IPS DF 4.7 (cell line): ENCODE data around the gene ACAT2.
"Not testable (repeated sequence)": the region's sequence is repeated elsewhere in the genome, so short reads cannot be mapped to it uniquely, and the experiment has no call there.

Source experiments
- DNase-seq: peaks from one replicate; pipeline ENCODE4 v3.0.0-alpha.2; 2013; ENCODE audit warnings: low spot score; ENCODE audit errors: extremely low read depth

The ACAT2 gene

GRCh38 chr6:159809149-159809548 lies 47.3 kb downstream of the ACAT2 start:
- DNase-seq: no peak

- no peak for DNase-seq
Measured at GRCh38 chr6:159813781-159814180, 51.9 kb downstream of the ACAT2 start.

DNA sequence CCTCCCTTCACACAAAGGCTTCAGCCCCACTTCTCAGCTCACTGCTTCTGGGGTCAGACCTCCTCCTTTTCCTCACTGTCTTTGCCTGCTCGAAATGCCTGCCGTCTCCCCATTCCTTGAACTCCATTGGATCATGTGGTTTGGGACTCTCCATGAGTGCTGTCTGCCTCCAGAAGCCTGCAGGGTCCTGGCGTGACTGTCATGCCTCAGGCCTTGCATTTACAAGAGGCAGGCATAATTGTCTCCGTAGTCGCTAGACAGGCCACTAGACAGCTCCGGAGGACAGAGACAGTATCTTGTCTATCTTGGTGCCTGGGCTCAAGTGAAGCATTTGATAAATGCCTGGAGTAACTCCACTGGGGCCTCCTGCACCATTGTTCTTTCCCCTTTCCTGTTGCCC lies 53.6 kb downstream of the ACAT2 start:
- no peak for DNase-seq

DNA sequence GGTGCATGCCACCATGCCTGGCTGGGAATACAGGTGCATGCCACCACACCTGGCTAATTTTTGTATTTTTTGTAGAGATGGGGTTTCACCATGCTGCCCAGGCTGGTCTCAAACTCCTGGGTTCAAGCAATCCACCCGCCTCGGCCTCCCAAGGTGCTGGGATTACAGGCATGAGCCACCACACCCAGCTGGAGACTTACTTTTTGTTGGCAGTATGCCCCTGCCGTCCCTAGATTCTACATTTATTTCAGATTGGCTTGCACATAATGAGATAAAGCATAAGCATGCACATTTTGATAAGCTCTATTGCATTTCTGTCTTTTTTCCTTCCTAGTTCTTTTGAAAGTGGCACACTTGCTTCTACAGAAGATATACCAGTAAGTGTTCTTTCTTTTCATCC lies 54.9 kb downstream of the ACAT2 start:
- DNase-seq: not testable (repeated sequence)

GRCh38 chr6:159817951-159818739 lies 56.3 kb downstream of the ACAT2 start:
- DNase-seq: no peak

DNA sequence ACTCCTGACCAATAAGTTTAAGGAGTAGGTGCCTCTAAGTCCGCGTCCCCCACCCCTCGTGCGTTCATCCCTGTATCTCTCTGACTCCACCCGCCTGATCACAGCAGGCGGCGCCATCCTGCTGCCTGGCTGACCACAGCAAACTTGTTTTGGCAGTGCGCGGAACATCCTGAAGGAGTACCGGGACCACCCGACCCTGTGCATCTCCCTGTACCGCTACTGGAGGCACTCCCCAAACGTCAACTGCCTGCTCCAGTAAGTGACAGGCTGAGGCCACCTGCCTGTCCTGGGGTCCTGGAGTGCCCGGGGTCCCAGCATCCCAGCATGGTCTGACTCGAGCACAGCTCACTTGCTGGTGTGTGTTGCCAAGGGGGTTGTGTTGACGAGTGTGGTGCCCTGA lies 57.3 kb downstream of the ACAT2 start:
- DNase-seq: no peak

DNA sequence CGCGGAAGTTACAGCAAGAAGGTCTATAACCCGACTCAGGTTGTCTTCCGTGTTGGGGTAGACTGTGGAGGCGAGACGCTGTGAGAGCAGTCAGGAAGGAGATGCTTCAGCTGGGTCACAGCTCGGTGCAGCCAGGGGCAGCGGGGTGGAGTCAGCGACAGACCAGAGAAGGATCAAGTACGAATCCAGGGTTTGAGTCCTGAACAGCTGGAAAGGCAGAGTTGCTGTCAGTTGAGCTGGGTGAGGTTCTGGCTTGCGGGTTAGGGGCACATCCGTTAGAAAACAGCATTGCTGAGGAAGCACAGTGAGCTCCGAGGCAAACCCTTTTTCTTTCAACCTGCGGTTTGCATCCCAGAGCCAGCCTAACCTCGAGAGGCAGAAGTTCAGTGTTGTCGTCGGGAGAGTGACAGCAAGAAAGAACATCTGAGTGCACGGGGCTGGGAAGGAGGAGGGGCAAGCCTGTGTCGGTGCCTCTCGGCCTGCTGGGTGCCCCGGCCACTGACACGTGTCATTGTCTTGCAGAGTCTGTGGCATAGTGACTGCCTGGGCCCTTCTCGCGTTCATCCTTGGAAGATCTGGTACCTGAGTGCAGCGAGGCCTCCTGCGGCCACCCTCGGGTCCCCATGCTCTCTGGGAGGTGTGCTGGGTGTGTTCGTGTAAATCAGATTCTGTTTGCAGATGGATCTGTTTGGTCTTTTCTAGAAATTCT lies 58.2 kb downstream of the ACAT2 start:
- DNase-seq: no peak

DNA sequence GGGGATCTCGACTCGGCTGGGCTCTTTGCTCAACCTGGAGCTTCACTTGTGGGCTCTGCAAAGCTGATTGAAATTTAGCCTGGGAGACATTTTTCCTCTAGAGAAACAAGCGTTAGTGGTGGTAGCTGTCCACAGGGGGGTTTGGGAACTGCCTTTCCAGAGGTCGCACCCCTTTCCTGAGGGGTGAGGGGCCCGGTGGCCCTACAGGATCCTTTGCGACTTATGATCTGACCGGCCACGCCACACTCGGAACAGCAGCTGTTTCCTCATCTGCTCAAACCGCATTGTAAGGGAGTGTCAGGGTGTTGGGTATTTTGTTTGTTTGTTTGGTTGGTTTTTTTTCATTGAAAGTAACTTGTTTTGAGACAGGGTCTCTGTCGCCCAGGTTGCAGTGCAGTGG lies 59.3 kb downstream of the ACAT2 start:
- DNase-seq: no peak

DNA sequence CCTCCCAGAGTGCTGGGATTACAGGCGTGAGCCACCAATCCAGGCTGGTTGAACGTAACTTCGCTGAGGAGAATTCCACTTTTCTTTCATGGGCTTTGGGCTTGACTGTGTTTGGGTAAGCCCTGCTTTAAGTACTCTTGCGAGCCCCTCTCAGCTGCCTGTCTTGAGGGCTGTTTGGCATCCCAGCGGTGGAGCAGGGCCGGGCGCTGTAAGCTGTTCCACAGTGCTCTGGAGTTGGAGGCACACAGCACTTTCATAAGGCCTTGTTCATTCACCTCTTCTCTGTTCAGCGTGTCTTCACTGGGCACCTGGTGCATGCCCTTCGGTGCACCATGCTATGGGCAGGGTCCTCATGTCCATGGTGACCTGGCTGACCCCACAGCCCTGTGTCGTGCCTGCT lies 59.9 kb downstream of the ACAT2 start:
- DNase-seq: no peak

DNA sequence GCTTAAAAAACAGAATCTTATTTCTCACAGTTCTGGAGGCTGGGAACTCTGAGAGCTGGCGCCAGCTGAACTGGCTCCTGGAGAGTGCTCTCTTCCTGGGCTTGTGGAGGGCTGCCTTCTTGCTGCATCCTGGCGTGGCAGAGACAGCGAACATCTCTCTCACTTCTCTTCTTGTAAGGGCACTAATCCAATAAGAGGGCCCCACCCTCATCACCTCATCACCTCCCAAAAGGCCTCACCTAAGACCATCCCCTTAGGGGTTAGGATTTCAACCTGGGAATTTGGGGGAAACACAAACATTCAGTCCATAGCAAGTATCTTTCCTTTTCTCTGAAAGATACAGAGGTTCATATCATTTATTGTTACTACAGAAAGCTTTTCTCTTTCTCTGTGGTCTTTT lies 62.1 kb downstream of the ACAT2 start:
- DNase-seq: no peak

DNA sequence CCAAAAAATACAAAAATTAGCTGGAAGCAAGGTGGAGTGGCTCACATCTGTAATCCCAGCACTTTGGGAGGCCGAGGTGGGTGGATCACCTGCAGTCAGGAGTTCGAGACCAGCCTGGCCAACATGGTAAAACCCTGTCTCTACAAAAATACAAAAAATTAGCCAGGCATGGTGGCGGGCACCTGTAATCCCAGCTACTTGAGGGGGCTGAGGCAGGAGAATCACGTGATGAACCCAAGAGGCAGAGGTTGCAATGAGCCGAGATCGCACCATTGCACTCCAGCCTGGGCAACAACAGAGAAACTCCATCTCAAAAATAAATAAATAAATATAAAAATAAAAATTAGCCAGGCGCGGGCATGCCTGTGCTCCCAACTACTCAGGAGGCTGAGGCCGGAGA lies 62.8 kb downstream of the ACAT2 start:
- not testable (repeated sequence) for DNase-seq

- no peak for DNase-seq
Measured at GRCh38 chr6:159826004-159826403, 64.2 kb downstream of the ACAT2 start.

DNA sequence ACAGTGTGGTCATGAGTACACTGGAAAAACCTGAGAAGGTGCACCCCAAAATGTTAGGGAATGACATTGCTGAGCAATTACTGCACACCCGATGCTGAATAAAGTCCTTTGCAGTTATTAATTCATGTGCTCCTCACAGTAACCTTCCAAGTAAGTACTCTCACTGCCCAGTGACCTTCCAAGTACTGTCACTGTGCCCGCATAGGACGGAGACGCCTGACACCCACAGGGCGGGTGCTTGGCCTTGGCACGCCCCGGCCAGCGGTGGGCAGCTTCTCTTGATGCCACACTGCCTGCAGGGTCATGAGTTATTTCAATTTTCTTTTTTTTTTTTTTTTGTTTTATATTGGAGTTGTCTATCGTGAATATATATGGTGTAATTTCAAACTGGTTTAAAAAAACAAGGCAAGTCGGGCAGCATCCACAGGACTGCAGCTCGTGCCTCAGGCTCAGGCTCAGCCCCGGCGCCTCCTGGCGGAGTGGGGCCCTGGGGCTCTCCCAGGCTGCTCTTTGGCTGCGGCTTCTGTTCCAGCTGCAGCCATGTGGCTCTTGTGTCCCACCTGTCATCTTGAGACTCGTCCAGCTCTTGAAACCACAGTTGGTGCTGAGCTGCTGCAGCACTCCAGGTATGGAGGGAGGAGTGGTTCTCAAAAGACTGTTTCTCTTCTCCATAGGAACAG lies 65.3 kb downstream of the ACAT2 start:
- no peak for DNase-seq

GRCh38 chr6:159828074-159828473 lies 66.2 kb downstream of the ACAT2 start:
- DNase-seq: no peak
